ENCODE results near the gene TRPM3.

Gene TRPM3

DNA sequence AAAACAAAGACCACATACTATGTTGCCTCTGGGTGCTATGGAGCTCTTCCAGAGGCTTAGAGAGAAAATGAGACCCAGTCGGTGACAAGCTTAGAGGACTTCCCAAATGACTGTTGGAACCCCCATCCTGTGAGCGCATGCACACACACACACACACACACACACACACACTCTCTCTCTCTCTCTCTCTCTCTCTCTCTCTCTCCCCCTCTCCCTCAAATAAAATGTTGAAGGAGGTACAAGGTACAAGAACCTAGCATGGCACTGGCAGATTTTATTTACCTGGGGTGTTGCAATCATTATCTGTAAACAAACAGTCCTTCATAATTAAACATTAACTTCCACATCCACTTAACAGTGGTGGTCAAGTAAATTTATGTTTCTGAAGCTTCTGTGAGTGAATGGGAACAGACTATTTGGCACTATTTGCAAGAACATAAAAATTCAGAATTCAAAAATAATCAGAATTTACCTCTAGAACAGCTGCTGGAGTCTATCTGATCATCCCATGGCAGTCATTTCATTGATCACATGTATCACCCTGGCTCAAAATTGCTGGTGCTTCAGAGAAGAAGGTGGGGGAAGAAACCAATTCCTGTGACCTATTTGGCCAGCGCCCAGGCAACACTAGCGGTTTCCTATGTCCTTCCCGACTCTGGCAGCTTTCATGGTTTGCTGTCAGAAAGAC lies 24.9 kb downstream of the TRPM3 start:
- no peak for DNase-seq

DNA sequence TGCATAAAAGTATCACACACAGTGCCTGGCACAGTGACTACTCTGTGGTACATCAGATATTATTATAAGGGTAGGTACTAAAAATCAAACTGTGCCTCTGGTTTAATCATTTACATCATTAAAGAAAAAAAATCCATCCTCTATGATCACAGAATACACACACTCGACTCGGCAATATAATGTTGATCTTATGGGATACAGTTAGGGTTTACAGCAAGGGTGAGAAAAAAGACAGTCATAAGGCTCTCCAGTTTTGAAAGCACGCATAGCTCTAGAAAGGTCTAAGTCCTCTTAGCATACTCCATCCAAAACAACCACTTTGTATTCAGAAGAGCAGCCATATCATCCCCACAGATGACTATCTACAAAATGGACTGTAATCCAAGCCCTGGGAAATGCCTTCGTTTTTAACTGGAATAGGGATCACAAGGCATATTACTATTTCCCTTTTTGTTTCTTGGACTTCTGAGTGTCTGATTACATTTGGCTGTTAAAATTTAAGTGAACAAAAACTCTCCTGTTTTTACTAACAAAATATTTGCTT lies 26.6 kb downstream of the TRPM3 start:
- no peak for DNase-seq

DNA sequence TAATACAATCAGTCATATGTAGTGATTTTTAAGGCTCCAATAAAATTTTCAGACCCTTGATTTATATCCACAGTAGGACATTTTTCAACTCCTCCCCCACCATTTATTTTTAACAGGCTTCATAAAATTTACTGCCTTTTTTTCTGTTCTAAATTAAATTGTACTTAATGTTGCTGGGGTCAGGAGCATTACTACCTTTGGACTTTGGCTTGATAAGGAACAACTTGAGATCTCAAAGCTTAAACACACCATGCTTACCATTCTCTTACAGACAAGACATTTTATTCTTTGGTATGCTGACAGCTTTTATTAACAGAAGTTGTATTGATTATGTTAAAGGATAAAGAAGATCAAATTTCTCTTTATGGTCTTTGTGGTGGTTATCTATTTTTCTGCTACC lies 30.5 kb downstream of the TRPM3 start:
- no peak for DNase-seq

DNA sequence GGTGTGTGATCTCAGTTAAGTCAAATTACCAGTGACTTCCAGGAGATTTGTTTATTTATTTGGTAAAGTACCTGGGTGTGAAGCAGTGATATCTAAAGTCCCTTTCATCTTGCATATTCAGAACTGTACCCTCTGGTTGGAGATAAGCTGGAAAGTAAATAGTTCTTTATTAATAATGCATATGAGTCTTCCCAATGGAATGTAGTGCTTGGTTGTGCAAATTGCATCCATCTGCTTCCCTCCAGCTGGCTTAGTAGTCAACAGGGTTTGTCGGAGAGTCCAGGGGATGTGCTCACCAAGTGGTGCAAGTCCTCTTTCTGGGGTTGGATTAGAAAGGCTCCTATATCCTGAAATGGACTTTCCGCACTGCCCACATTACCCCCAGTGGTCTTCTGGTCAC lies 42.0 kb downstream of the TRPM3 start:
- no peak for DNase-seq

DNA sequence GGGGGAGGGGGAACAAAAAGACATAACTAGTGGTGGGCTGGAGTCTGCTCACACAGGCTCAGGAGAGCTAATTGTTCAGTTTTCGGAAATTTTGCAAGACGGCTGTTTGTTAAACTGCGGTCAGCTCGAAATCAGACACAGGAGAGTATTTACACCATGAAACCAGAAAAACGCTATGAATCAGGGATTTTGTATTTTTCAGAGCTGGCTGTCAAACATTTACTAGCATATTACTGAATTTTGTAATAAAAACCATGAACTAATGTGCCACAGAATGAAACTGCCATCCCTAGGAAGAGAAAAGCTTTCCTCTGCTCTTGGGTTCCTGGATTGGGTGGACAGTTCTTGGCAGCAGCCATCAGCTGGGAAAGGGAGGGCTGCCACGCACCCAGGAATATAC lies 45.3 kb downstream of the TRPM3 start:
- DNase-seq, result no peak

DNA sequence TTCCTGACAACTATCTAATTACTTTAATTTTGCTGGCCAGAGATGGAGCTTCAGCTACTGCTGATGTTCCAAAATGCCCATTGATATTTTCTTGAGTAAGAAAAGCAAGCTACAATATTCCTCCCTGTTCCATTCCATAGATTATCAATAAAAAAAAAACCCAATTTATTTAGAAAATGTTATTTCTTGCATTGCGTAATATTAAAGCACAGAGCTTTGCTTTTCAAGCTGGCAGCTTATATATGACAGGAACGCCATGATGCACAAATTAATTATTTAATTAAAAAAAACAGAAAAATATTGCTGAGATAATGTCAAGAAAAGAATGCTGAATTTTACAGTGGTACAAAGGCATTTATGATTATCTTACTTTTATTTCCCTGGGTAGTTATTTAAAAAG lies 47.9 kb downstream of the TRPM3 start:
- DNase-seq, result no peak

DNA sequence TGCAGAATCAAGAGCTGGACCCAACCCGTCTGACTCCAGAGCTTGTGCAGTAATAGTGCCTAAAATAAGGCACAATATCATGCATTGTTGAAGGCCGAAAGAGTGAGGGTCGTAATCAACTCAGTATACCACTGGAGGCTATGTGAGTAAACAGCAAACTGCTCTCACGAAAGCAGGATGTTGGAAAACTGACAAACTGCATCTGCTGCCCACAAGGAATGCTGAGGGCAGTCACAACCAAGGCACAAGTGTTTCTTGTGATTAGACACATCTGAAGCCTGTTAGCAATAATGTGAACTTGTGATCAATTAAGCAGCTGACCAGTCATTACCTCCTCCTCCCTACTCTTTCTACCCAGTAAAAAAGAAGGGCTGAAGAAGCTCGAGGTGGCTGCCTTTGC lies 48.8 kb downstream of the TRPM3 start:
- DNase-seq, result no peak

DNA sequence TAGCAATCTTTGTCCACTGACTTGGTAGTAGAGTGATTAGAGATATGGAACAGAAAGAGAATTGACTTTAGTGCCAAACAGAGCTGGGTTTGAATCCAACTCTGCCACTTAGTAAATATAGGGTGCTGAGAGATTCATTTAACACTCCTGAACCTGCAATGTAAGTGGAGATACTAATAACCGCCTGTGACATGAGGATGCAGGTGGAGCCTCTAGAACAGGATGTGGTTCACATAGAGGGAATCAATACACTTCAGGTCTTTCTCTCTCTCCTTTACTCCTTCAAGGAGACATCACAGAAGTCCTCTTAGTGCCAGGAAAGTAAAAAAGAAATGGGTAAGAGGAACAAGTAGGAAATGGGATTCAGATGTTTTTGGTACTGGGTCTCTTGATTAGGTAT lies 49.8 kb downstream of the TRPM3 start:
- DNase-seq, result no peak

DNA sequence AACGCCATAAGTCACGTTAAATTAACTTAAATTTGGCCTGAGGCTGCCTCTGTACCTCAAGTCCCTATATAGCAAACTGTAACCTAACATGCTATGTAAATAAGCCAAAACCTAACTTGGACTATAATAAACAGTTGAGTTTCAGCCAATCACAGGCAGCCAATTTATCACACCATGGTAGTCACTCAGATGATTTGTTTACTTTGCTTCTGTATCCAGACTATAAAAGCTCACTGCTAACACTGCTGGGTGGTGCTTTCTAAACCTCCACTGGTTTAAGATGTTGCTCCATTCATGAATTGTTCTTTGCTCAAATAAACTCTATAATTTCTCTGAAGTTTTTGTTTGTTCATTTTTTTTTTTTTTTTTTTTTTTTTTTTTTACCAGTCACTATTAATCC lies 62.8 kb downstream of the TRPM3 start:
- no peak for DNase-seq

DNA sequence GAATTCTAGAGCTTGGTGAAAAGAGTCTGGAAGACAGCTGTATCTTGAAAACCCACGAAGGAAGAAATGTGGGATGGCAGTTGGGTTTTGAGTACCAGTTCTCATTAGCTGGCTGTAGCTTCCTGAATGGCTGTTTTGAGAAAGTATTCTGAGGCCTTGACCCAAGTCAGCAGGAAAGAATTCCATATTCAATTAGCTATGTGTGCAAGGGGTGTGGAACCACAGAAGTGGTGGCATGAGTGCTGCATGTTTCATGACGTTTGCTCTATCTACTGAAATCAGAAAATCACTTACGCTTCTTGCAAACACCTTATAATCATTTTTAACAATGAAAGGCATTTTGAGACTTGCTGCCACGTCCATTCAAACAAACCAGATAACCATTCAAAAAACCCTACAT lies 69.1 kb downstream of the TRPM3 start:
- no peak for DNase-seq

DNA sequence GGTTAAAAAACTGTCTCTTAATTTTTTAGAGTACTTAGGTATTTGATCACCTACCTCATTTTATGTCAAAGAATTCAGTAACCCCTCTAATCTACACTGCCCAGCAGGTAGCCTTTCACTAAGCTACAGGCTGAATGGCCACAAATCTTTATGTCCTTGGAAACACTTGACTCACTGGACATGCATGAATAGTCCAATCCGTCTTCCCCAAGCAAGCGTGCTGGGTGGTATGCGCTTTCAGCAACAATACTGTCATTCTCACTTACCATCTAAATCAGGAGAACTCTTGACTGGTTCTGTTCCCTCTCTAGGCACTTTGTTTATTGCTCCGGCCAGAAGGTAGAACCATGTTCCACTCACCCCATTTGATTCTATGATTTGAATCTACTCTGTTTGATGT lies 73.1 kb downstream of the TRPM3 start:
- no peak for DNase-seq

DNA sequence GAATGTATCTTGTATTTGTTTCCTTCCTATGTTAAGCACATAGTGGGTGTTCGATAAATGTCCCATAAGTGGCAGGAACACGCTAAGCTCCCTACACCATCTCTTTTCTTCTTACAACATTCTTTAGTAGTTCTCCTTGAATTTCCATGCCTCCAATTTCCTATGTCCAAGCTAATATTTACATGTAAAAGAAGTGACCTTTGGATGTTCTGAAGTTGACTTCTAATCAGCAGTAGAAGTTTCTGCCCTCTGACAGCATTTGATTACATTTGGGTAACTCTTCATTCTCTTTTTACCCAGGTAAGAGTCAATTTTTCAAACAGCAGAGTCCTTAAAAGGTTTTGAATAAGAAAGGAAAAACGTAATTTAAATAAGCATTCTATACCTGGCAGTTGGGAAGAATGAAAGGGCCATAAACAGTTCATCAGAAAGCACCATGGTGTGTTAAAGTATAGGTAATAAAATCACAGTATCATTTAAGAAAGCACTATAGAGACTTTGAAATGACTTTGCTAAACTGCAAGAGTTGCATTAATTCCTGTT lies 78.9 kb downstream of the TRPM3 start:
- DNase-seq, result no peak

DNA sequence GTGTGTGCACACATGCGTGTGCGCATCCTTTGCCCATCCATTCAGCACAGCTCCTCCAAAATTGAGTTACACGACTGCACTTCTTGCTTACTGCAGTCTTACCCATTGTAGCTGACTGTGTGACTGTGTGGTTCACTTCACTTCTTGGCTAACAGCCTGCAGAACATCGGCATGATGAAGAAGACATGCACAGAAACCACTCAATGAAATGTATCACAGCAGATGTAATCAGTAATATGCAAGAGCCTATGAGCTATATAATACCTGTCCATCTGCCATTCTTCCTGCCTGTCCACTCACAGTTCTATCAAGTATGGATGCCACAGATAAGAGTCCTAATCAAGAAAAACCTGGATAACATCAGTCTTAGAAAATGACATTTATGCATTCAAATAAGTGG lies 83.9 kb downstream of the TRPM3 start:
- DNase-seq, result no peak

DNA sequence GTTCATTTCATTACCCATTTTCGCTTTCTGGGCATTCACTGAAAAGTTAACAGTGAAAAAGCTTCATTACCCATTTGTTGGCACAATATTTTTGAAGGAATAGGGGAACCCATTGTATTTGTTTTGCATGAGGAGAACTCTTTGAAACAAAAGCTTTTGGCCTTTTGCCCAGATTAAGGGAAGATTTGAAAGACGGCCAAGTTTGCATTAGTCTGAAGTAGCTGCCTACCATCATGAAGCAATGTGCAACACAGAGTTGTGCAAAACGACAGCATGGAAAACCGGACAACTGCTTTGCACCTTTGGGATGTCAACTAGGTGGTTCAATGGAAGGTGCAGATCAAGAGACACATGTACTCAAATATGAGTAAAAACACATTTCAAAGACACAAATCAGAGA lies 84.9 kb downstream of the TRPM3 start:
- DNase-seq, result peak; percentile 46

DNA sequence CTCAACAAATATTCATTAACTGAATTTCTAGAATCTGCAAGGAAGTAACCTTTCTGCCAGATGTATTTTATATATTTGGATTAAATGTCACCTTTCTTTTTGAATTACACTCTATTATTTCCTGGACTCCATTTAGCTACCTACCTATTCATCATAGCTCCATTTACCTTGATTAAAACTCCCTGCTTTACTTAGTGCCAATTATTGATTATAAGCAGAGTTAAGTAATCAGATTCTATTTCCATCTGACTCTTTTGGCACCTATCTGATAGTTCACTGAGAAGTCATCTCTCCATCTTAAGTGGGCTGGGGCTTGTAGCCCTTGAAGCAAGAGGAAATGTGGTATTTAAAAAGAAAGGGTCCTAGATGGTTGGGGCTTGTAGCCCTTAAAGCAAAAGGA lies 88.6 kb downstream of the TRPM3 start:
- DNase-seq, result no peak

DNA sequence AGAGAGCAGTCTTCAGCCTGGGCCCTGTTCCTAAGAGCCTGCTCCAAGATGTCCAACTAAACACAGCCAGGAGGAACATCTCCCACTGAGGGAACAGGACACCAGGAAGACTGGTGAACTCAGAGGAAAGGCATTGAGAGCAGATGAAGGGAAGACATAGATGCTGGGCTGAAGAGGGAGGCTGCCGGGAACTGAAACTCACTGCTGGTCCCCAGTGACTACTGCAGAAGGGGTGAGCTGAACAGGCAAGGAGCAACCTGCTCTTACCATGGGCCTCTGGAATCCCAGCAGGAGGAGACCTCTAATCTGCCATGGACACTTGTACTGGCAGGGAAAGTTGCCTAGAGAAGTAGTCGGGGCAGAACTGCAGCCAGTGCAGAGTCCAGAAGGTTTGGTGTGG lies 95.7 kb downstream of the TRPM3 start:
- DNase-seq, result no peak

DNA sequence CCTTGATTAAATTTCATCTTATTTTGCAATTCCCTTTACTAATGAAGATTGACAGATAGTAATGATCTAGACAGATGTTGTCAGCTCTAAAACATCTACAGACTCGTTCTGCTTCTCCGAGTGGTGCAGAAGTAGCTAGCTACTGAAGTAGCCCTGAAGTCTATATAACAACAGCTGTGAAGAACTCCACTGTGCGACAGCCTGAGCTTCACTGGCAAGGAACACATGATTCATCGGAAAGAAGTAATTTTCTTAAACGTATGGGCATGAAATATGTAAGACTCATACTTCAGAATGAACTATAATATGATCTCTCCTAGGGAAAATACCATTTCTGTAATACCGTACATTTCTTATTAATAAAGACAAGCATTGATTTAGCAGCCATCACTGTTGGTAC lies 96.2 kb downstream of the TRPM3 start:
- DNase-seq, result no peak

DNA sequence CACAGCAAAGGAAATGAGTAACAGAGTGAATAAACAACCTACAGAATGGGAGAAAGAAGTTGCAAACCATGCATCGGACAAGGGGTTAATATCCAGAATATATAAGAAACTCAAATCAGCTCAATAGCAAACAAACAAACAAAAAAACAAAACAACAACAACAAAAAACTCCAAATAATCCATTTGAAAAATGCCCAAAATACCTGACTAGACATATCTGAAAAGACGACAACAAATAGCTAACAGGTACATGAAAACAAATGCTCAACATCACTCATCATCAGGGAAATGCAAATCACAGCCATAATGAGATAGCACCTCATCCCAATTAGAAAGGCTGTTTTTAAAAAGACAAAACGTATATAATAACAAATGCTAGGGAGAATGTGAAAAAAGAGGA lies 111.2 kb downstream of the TRPM3 start:
- no peak for DNase-seq

DNA sequence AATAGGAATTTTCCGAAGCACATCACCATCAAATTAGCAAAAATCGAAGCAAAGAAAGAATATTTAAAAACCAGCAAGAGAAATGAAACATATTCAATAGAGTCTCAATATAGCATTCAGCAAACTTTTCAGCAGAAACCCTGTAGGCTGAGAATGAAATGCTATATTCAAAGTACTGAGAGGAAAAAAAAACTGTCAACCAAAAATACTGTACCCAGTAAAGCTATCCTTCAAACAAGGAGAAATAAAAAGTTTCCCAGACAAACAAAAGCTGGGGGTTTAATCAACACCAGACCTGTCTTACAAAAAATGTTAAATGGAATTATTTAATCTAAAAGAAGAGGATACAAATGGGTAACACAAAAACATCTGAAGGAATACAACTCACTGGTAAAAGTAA lies 116.0 kb downstream of the TRPM3 start:
- DNase-seq, result no peak

DNA sequence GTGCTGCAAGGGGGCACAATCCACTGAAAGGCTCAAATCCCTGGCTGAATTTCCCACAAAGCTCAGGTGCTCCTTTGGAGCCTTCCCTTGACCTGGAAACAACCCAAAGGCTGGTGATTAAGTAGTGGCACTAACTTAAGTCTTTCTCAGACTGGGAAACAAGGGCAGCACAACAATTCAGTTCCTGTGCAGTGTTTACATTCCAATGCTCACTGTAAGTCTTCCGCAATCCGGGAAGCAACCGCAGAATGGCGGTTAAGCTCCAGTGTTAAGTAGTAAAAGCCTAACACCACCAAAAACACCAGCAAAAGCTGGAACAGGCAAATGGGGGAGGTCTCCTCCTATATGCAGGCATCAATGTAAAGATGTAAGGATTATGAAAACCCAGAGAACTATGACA lies 117.2 kb downstream of the TRPM3 start:
- no peak for DNase-seq

DNA sequence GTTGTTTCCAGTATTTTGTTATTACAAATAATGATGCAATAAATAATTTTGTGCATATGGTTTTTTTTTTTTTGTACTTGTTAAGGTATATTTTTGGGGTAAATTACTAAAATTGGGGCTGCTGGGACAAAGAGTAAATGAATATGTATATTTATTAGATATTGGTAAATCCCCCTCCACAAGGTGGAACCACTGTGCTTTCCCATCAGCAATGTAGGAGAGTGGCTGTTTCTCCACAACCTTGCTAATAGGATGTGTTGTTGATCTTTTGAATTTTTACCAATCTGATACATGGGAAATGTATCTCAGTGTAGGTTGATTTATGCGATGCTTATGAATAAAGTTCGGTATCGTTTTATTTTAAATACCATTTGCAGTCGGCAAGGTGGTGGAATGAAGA lies 118.1 kb downstream of the TRPM3 start:
- no peak for DNase-seq

DNA sequence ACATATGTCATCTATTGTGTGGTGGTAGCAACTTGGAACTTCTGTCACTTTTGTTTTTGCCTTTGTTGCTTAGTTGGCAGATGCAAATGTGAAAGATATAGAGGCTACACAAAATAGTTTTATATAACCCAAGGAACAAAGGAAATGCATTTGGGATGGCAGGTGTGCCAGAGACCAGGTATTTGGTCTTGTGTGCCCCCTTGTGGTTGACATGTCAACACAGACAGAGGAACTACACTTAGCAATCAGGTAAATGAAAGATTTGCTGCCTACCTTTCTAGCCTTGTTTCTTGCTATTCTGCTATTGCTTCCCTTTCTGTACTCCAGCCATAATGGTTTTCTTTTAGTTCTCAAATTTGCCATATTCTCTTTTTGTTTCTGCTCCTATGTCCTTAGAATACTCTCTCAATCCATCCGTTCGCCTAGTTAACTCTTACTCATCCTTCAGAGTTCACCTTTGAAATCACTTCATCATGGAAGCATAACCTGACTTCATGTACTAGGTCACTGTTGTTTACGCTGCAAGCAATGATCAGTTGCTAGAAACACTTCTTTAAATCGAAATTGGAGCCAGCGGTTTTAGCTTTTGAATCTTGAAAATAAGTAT lies 119.5 kb downstream of the TRPM3 start:
- DNase-seq, result peak; percentile 14

DNA sequence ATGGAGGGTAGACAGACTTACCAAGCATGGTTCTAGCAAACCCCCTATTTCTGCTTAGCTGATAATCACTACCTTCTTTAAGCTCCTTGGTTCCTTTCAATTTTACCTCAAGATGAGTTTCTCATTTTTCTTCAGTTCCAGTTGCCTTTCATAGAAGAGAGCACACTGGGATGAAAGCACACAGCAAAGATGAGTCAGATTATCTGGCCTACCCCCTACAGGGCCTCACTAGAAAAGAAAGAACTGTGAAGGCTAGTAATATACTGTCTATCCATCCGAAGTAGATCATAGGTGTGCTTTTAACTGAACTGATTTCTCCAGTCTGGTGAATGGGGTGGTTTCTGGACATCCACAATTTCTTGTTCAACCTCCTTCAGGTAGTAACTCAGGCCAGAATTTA lies 122.5 kb downstream of the TRPM3 start:
- DNase-seq, result no peak

DNA sequence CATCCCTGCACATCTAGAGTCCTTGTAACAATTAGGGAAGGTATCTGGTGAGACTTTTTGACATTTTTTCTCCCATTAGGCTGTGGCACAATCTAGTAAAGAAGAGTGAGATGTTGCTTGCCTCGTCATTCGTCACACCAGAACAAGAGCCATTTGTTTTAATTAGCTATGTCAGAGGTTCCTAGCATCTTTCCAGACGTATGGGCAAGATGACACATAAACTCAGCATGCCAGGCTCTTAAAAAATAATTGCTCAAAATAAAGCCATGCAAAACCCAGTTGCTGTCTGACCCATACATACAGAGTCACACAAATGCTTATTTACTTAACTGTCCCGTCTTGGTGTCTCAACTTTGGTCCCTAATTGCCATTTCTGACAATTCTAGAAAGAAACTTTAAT lies 125.9 kb downstream of the TRPM3 start:
- no peak for DNase-seq

DNA sequence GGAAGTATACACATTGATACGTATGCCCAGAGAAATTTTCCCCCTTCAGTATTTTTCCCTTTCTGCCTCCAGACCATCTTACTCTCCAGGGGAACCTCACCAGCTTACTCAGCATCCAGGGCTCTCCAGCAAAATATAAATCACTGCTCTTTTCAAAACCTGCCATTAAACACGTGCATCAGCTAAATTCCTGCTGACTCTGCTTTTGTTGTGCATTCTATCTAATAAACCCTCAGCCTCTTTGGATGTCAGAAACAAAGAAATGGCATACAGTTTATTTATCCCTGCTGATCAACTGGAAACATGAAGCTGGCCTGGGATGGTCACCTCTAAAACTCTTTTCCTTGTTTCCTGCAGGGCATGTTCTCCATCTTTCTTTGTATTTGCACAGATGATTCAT lies 126.8 kb downstream of the TRPM3 start:
- DNase-seq, result no peak
